Sigmoid colon (tissue), 4 donors: ENCODE results near the gene PLEKHH1.

Experiments used
- EP300 ChIP-seq, 4 donors: sonication (generic); formaldehyde crosslinking; IDR thresholded peaks; one replicate each; pipeline ENCODE4 v1.6.1; 2017; ENCODE audit warnings: antibody characterized with exemption in 4 of 4
- POLR2A ChIP-seq, 2 donors: fragments of 450-650 bp; IDR thresholded peaks; one replicate each; pipeline ENCODE4 v1.6.1; 2016; ENCODE audit warnings: antibody characterized with exemption in 2 of 2, mild to moderate bottlenecking in 2 of 2, moderate library complexity in 2 of 2
- POLR2AphosphoS5 ChIP-seq, 4 donors: sonication (generic); formaldehyde crosslinking; IDR thresholded peaks; one replicate each; pipeline ENCODE4 v1.6.1; 2017; ENCODE audit warnings: antibody characterized with exemption in 4 of 4
- TF ChIP-seq, protein P1 (sequence below), 4 experiments: fragments of 450-650 bp in 3 of 4; fragments of 200-600 bp in 1 of 4; IDR thresholded peaks; one replicate each; pipeline ENCODE4 v1.5.1; 2016 to 2019; ENCODE audit warnings: antibody characterized with exemption in 4 of 4, mild to moderate bottlenecking in 3 of 4, moderate library complexity in 2 of 4

DNA sequence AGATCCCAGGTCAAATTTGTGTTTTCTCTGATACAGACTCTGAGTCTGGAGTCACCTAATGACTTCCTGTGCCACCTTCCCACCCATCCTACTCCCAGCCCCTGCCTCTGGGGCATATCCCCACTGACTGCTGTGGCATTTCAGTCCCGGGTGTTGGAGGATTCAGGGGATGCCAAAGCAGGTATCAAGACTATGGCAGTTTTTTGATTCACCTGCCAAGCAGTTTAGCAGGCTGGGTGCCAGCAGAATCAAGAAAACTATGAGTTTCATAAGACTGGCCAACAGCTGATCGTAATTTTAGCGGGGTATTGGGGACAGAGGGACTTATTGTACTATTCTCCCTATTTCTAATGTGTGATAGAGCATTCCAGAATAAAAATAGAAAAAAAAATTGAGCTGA is 4.6 kb downstream of the PLEKHH1 start:
- TF ChIP-seq, protein P1, sequence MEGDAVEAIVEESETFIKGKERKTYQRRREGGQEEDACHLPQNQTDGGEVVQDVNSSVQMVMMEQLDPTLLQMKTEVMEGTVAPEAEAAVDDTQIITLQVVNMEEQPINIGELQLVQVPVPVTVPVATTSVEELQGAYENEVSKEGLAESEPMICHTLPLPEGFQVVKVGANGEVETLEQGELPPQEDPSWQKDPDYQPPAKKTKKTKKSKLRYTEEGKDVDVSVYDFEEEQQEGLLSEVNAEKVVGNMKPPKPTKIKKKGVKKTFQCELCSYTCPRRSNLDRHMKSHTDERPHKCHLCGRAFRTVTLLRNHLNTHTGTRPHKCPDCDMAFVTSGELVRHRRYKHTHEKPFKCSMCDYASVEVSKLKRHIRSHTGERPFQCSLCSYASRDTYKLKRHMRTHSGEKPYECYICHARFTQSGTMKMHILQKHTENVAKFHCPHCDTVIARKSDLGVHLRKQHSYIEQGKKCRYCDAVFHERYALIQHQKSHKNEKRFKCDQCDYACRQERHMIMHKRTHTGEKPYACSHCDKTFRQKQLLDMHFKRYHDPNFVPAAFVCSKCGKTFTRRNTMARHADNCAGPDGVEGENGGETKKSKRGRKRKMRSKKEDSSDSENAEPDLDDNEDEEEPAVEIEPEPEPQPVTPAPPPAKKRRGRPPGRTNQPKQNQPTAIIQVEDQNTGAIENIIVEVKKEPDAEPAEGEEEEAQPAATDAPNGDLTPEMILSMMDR (IDR thresholded peaks at IDR 0.05), result no peak
- TF ChIP-seq POLR2A (IDR thresholded peaks at IDR 0.05) (no peak), EP300 (IDR thresholded peaks at IDR 0.05) (no peak), POLR2AphosphoS5 (IDR thresholded peaks at IDR 0.05) (no peak)
